Progenitor cell of endocrine pancreas (in vitro differentiated cells): ENCODE data around the gene TGFA. TPM values are rescaled to one million over a fixed set of nuclear protein-coding genes. Genes with fewer than 3 reads are reported as not detected.

ENCODE experiments used
- DNase-seq: peaks from one replicate; pipeline ENCODE4 v3.0.0; 2021; ENCODE audit warnings: low spot score; ENCODE audit not compliant: unreplicated experiment
- H3K27ac Mint-ChIP-seq: 2 replicates; pipeline ENCODE4 v1.8.0; 2021; ENCODE audit warnings: mild to moderate bottlenecking, moderate library complexity, mixed read lengths
- H3K27me3 Mint-ChIP-seq: 2 replicates; pipeline ENCODE4 v1.8.0; 2021; ENCODE audit warnings: mixed read lengths
- H3K36me3 Mint-ChIP-seq: 2 replicates; pipeline ENCODE4 v1.8.0; 2022; ENCODE audit warnings: mixed read lengths; ENCODE audit not compliant: insufficient read depth
- H3K4me1 Mint-ChIP-seq: 2 replicates; pipeline ENCODE4 v1.8.0; 2021; ENCODE audit warnings: low read depth, mixed read lengths
- H3K4me3 Mint-ChIP-seq: 2 replicates; pipeline ENCODE4 v1.8.0; 2021; ENCODE audit warnings: low read depth, mild to moderate bottlenecking, moderate library complexity, mixed read lengths
- H3K9me3 Mint-ChIP-seq: 2 replicates; pipeline ENCODE4 v1.8.0; 2021; ENCODE audit warnings: low read depth, mixed read lengths
- total RNA-seq: library from RNA; stranded (reverse); gene quantifications from 2 replicates; pipeline ENCODE4 v1.2.1, GENCODE V29; 2021
- TF ChIP-seq, protein P1 (sequence below): fragments of 200-600 bp; sonication (generic); IDR thresholded peaks from one replicate; pipeline ENCODE4 v1.5.0; 2021; ENCODE audit warnings: antibody characterized with exemption, mild to moderate bottlenecking; ENCODE audit not compliant: unreplicated experiment

TGFA gene
- total RNA-seq, 1 donor from 2014 or later = 3.0 TPM

DNA sequence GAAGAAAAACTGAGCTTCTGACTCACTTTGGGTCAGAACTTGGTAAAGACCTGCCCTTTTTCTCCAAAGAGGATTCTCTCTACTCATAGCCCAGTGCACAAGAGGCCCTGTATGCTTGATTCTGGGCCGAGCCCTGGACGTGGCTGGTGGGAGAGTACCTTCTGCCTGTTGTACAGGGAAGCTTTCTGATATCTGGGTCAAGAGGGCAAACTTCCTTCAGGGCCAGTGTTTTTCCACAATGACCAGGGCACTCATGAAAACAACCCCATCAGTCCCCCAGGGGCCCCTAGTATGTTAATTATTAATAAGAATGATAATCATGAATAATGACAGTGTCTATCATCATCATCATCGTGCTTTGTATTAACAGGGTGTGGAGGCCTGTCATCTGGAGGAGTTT is 90.0 kb downstream of the TGFA start:
- Mint-ChIP-seq H3K4me3 (no peak overlapping the region), H3K36me3 (no peaks in the 10 kb centered on the region), H3K27ac (no peak overlapping the region), H3K4me1 (peaks cover 16% of the 10 kb centered on the region), H3K9me3 (no peaks in the 10 kb centered on the region), H3K27me3 (no peaks in the 10 kb centered on the region)
- DNase-seq = no peak
- TF ChIP-seq, protein P1, sequence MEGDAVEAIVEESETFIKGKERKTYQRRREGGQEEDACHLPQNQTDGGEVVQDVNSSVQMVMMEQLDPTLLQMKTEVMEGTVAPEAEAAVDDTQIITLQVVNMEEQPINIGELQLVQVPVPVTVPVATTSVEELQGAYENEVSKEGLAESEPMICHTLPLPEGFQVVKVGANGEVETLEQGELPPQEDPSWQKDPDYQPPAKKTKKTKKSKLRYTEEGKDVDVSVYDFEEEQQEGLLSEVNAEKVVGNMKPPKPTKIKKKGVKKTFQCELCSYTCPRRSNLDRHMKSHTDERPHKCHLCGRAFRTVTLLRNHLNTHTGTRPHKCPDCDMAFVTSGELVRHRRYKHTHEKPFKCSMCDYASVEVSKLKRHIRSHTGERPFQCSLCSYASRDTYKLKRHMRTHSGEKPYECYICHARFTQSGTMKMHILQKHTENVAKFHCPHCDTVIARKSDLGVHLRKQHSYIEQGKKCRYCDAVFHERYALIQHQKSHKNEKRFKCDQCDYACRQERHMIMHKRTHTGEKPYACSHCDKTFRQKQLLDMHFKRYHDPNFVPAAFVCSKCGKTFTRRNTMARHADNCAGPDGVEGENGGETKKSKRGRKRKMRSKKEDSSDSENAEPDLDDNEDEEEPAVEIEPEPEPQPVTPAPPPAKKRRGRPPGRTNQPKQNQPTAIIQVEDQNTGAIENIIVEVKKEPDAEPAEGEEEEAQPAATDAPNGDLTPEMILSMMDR = no peak

GRCh38 chr2:70461981-70462876 is 91.4 kb downstream of the TGFA start:
- H3K4me1 Mint-ChIP-seq = peaks cover 25% of the 10 kb centered on the region
- H3K27me3 Mint-ChIP-seq = no peaks in the 10 kb centered on the region
- H3K4me3 Mint-ChIP-seq = no peak overlapping the region
- H3K9me3 Mint-ChIP-seq = no peaks in the 10 kb centered on the region
- DNase-seq = no peak
- no peaks in the 10 kb centered on the region for H3K36me3 Mint-ChIP-seq
- H3K27ac Mint-ChIP-seq = no peak overlapping the region
- TF ChIP-seq, protein P1 = no peak

DNA sequence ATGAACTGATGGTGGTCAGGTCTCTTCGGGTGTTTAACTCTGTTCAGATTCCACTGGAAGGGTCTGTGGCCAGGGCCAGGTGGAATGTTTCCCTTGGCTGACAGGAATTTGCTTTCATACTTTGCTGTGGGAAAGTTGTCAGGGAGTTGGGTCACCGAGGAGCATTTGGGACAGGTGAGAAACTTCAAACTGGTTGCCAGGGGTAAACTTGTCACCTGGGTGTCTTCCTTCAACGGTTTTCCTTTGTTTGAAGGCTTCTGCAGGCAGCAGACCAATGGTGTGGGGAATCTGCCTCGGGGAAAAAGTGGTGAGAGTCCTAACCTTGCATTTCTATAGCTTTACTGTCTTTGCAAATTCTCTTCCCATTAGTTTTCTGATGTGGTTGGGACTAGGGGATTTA is 92.2 kb downstream of the TGFA start:
- Mint-ChIP-seq H3K27ac (no peak overlapping the region), H3K4me3 (no peak overlapping the region), H3K9me3 (no peaks in the 10 kb centered on the region), H3K27me3 (no peaks in the 10 kb centered on the region), H3K36me3 (no peaks in the 10 kb centered on the region), H3K4me1 (peaks cover 25% of the 10 kb centered on the region)
- TF ChIP-seq, protein P1 = no peak
- no peak for DNase-seq

DNA sequence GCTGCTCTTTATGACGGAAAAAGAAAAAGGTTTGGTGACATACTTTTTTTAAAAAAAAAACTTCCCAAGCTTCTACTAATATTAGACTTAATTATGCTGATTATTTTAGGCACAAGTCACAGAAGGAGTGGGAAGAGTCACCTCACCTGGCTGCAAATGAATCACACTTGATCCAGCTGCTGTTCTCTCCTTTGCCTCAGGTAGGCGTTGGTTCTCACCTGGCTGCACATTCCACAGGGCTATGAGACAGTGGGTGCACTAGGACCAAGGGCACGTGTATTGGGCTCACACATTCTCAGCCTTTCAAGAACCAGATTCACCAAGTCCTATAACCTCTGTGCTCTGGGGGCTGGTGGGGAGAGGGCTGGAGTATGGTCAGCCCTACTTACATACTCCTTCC is 93.3 kb downstream of the TGFA start:
- no peak overlapping the region for H3K4me3 Mint-ChIP-seq
- no peaks in the 10 kb centered on the region for H3K36me3 Mint-ChIP-seq
- H3K9me3 Mint-ChIP-seq = no peaks in the 10 kb centered on the region
- DNase-seq = no peak
- TF ChIP-seq, protein P1 = peak; percentile 20
- no peaks in the 10 kb centered on the region for H3K27me3 Mint-ChIP-seq
- no peak overlapping the region for H3K27ac Mint-ChIP-seq
- H3K4me1 Mint-ChIP-seq = peaks cover 25% of the 10 kb centered on the region

GRCh38 chr2:70458661-70459060 is 95.0 kb downstream of the TGFA start:
- DNase-seq = no peak
- Mint-ChIP-seq H3K27ac (no peak overlapping the region), H3K36me3 (no peaks in the 10 kb centered on the region), H3K9me3 (no peaks in the 10 kb centered on the region), H3K4me1 (peaks cover 23% of the 10 kb centered on the region), H3K4me3 (no peak overlapping the region), H3K27me3 (peaks cover 2% of the 10 kb centered on the region)
- TF ChIP-seq, protein P1 = no peak
